ENCODE data around the gene AP1M1.

GRCh38 chr19:16283210-16284061 is 85.7 kb downstream of the AP1M1 start:
- TF ChIP-seq, protein P1, sequence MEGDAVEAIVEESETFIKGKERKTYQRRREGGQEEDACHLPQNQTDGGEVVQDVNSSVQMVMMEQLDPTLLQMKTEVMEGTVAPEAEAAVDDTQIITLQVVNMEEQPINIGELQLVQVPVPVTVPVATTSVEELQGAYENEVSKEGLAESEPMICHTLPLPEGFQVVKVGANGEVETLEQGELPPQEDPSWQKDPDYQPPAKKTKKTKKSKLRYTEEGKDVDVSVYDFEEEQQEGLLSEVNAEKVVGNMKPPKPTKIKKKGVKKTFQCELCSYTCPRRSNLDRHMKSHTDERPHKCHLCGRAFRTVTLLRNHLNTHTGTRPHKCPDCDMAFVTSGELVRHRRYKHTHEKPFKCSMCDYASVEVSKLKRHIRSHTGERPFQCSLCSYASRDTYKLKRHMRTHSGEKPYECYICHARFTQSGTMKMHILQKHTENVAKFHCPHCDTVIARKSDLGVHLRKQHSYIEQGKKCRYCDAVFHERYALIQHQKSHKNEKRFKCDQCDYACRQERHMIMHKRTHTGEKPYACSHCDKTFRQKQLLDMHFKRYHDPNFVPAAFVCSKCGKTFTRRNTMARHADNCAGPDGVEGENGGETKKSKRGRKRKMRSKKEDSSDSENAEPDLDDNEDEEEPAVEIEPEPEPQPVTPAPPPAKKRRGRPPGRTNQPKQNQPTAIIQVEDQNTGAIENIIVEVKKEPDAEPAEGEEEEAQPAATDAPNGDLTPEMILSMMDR (conservative IDR thresholded peaks at IDR 0.05 in 1 of 2, IDR thresholded peaks at IDR 0.05 in 1 of 2; ENCODE audit: low read depth in 1 of 2, low read length in 2 of 2), result no peak
- TF ChIP-seq EZH2 (IDR thresholded peaks at IDR 0.05; ENCODE audit: low read length, missing control alignments), result no peak

Data from fibroblast of lung (primary cell).